Measurements from ENCODE around the gene NRN1.

The NRN1 gene

GRCh38 chr6:6002005-6002847 lies 4.5 kb downstream of the NRN1 start:
- DNase-seq = peak in 2 of 4 experiments; percentile 26 to 37

GRCh38 chr6:6001443-6001842 lies 5.3 kb downstream of the NRN1 start:
- no peak for DNase-seq

GRCh38 chr6:5999688-6000608 lies 6.8 kb downstream of the NRN1 start:
- DNase-seq = no peak

- peak in 2 of 4 experiments; percentile 31 to 41 for DNase-seq
Measured at GRCh38 chr6:5998711-5999687, 7.7 kb downstream of the NRN1 start.

- no peak for DNase-seq
Measured at GRCh38 chr6:5998236-5998635, 8.5 kb downstream of the NRN1 start.

- DNase-seq = peak; percentile 74 to 85 (median 84)
Measured at GRCh38 chr6:5997420-5997987, 9.2 kb downstream of the NRN1 start.

- peak in 2 of 4 experiments; percentile 51 to 55 for DNase-seq
Measured at GRCh38 chr6:5996714-5997419, 9.9 kb downstream of the NRN1 start.

- DNase-seq = peak; percentile 45 to 65 (median 53)
Measured at GRCh38 chr6:5995949-5996713, 10.6 kb downstream of the NRN1 start.

- peak in 1 of 4 experiments; percentile 14 for DNase-seq
Measured at GRCh38 chr6:5995658-5995948, 11.1 kb downstream of the NRN1 start.

- DNase-seq = no peak
Measured at GRCh38 chr6:5994999-5995657, 11.6 kb downstream of the NRN1 start.

GRCh38 chr6:5994234-5994998 lies 12.3 kb downstream of the NRN1 start:
- no peak for DNase-seq

GRCh38 chr6:5992551-5993225 lies 14.0 kb downstream of the NRN1 start:
- DNase-seq = no peak

- no peak for DNase-seq
Measured at GRCh38 chr6:5990786-5991185, 15.9 kb downstream of the NRN1 start.

- DNase-seq = peak; percentile 90 to 96 (median 94)
Measured at GRCh38 chr6:5989141-5989723, 17.5 kb downstream of the NRN1 start.

- peak in 1 of 4 experiments; percentile 45 for DNase-seq
Measured at GRCh38 chr6:5986861-5987260, 19.9 kb downstream of the NRN1 start.

- DNase-seq = no peak
Measured at GRCh38 chr6:5984150-5985089, 22.3 kb downstream of the NRN1 start.

Measured in suppressor macrophage (primary cell).